SU-DHL-6 (cell line): ENCODE data around the gene OR1S2.

Experiments
- CTCF ChIP-seq: fragments of 200-600 bp; sonication (generic); IDR thresholded peaks from one replicate; pipeline ENCODE4 v1.5.1; 2017; ENCODE audit warnings: antibody characterized with exemption, mild to moderate bottlenecking, low read length, moderate library complexity; ENCODE audit not compliant: insufficient read depth, poor library complexity, severe bottlenecking
- EZH2phosphoT487 ChIP-seq: fragments of 200-600 bp; sonication (generic), shearing (Covaris generic); conservative IDR thresholded peaks from 2 replicates; pipeline ENCODE4 v1.6.1; 2018; ENCODE audit warnings: mild to moderate bottlenecking, antibody characterized with exemption, low read length, moderate library complexity, mixed read lengths

GRCh38 chr11:58243954-58244353 lies 40.0 kb upstream of the OR1S2 start:
- no peak for TF ChIP-seq CTCF
- TF ChIP-seq EZH2phosphoT487: no peak
